Ammon's horn (tissue), 1 donor: ENCODE data around the gene HRH2.
"Not testable (repeated sequence)": the region's sequence is repeated elsewhere in the genome, so short reads cannot be mapped to it uniquely, and the experiment has no call there.

ENCODE experiments used
- DNase-seq: peaks from one replicate; pipeline ENCODE4 v3.0.0-alpha.2; 2016; ENCODE audit warnings: low spot score

The HRH2 gene

DNA sequence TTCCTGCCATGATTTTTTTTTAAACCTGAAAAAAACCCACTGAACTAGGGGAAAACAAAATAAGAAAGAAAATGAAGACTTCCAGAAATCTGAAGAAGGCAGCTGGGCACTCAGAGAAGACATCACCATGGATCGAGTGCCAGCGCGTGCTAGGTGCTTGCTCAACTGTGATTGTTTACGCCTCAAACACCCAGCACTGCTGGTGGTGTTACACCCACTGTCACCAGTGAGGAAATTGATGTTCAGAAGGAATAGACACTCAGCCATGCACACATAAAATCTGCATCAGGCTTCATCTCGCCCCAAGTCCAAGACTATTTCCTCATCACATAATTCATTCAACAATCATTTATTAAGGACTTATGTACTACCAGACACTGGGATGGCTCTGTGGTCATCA is 82.1 kb downstream of the HRH2 start:
- DNase-seq = no peak

GRCh38 chr5:175741556-175741955 is 83.7 kb downstream of the HRH2 start:
- no peak for DNase-seq

- no peak for DNase-seq
Measured at GRCh38 chr5:175742290-175742994, 84.6 kb downstream of the HRH2 start.

DNA sequence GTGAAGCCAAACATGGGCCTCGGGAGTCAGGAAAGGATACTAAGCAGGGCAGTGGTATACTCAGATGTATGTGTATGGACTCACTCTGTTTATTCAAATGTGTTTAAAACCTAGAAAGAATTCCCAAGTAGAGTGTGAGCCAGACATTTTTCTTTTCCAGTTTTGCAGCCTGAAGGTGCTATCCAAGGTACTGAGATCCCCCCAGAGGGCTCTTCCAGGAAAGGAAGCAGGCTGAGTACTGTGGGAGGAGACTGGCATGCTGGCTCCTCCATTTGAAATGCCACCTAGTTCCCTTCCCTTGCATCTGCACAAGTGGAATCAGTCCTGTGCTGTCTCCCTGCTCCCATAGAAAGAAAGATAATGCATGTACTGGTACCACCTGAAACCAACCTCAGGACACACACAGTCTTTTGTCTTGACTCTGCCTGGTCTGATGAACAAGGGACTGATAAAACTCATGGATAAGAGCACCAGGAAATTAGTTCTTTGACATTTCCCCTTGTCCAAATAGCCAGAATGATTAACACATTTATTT is 85.9 kb downstream of the HRH2 start:
- no peak for DNase-seq

DNA sequence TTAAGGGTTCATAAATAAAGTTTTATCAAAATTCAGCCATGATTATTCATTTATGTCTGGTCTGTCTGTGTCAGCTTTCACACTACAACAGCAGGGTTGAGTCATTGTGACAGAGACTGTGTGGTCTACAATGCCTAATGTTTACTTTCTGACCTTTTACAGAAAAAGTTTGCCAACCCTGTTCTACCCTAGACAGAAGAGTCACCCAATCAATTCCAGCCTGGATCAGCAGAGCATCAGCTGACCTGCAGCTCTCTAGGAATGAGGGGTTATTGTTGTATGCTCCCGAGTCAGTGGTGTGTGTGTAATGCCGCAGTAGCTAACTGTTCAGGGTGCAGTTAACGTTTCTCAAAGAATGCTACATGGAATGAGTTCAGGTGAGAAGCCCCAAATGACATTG is 87.3 kb downstream of the HRH2 start:
- no peak for DNase-seq

- DNase-seq = peak; percentile 88
Measured at GRCh38 chr5:175746851-175747250, 89.0 kb downstream of the HRH2 start.

DNA sequence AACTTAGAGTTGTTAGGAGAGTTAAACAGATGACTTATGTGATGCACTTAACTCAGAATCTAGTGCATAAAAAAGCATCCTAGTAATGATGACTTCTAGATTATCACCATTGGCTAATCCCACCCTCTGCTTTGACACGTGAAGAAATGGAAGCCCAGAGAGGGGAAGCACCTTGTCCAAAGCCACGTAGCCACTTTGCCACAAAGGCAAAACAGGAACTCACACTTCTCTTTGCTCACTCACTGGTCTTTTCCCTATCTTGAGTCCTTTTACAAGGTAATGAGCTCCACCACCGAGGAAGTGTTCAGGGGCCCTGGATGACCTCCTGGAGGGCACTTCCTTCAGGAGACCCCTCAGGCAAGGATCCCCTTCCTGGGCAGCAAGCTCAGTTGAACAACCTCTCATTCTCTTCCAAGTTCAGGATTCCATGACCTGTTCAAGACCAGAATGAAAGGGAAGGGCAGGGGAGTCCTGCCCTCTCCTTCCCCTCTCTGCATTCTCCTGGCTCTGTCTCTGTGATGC is 89.7 kb downstream of the HRH2 start:
- no peak for DNase-seq

DNA sequence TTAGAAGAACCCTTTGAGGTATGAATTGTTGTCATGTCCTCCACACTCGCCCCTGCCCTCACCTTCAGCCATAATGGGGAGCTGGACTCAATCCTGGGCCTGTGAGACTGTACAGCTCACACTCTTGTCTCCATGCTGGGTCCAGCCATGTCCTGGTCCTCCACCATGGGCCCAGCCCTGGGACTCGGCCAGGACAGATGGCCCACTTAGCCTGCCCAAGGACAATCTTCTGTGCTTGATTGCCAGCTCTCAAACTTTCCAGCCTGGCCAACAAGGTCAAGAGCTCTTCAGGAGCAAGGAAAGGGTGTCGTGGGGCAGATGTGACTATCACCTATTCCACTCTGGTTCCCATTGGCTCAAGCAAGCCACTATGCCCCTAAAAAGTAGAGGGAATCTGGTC is 90.8 kb downstream of the HRH2 start:
- DNase-seq = no peak

DNA sequence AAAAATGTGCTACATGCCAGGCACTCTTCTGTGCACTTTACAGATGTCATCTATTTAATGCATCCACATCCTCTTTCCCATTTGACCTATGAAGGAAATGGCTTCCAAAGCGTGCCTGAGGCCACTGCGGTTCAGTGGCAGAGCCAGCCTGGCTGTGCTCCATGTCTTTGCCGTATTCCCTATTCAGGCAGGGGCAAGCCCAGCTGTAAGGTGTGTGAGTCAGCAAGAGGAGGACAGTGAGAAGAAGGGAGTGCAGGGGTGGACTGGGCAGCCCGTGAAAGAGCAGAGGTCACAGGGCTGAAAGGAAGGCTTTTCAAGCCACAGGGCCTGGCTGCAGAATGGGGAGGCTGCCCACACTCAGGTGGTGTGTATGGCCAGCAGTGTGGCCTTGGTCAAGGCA is 91.7 kb downstream of the HRH2 start:
- DNase-seq = no peak

- peak; percentile 63 for DNase-seq
Measured at GRCh38 chr5:175750511-175750931, 92.7 kb downstream of the HRH2 start.

DNA sequence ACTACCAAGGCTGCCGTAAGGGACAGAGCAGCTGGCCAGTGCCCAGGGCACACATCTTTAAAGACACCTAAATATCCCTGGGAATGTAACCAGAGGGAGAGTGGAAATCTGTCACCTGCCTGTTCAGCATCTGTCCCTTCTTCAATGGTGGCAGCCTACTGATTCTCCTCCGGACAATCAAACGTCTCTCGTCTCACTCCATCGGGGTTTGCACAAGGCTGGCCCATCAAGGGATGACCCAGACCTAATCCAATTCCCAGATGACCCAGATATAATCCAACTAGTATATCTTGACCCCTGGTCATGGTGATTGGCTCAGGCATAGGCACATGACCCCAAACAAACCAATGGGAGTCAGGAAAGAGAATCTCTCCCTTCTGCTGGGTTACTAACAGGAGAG is 93.5 kb downstream of the HRH2 start:
- DNase-seq = no peak

GRCh38 chr5:175752826-175753535 is 95.1 kb downstream of the HRH2 start:
- DNase-seq = no peak

DNA sequence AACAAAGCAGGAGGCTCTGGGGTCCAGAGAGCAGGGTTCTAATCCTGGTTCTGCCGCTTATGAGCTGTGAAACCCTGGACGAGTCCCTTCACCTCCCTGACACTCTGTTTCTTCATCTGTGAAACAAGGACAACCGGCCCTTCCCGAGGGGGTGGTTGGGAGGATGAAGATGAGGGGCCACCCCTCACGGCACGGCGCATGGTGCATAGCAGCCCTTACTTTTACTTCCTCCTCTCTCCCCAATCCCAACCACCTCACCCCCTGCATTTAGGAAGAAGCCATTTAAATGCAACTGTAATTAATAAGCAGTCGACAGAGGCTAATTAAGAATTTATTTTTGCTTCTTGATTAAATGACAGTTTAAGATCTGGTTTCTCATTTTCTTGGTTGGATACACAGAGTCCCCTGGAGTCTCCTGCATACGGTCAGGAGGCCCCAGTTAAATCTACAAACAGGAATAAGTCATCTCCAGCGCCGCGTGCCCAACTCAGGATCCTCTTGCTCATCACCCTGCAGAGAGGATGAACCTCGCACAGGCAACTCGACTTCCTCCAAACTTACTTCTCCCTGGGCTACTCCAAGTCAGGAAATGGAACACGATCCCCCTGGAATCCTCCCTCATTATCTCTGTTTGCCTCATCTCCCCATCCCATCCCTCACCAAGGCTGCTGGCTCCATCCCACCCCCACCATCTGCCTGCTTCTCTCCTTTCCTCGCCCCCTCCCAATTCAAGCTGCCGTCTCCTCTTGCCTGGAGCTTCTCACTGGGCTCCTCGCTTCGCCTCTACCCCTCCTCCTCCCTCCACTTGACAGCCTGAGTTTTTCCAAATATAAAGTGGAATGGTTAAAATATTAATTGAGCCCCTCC is 95.9 kb downstream of the HRH2 start:
- DNase-seq = no peak

GRCh38 chr5:175759991-175760390 is 102.1 kb downstream of the HRH2 start:
- not testable (repeated sequence) for DNase-seq
